ENCODE results near the gene OSR1. TPM values are rescaled to one million over a fixed set of nuclear protein-coding genes. Genes with fewer than 3 reads are reported as not detected.

OSR1 gene
- total RNA-seq, 4 donors from 2014 or later: 0.80 to 4.3 (median 3.3) TPM

- in situ Hi-C loops (cut with MboI; ENCODE audit: low sequenced_read_pairs in 4 of 4) (loop anchor here (10.0 to 25.0 kb wide), 5 partner anchors 364 to 964 kb away; no protein-coding TSS in a partner anchor), intact Hi-C loops (cut with DNase I; ENCODE audit: low total_unique reads) (no loop called here)
- peak overlapping the region; percentile 15 to 52 (median 28) for H3K4me3 ChIP-seq
- no peak overlapping the region for H3K27ac ChIP-seq
- ATAC-seq (no peak), DNase-seq (no peak)
- TF ChIP-seq CTCF (IDR thresholded peaks at IDR 0.05 in 4 of 5, conservative IDR thresholded peaks at IDR 0.05 in 1 of 5): no peak
- TF ChIP-seq POLR2A (IDR thresholded peaks at IDR 0.05): no peak
- peaks cover 0 to 5% (median 0%) of the 10 kb centered on the region in 3 donors for H3K27me3 ChIP-seq
- H3K9me3 ChIP-seq: no peaks in the 10 kb centered on the region
- H3K36me3 ChIP-seq: no peaks in the 10 kb centered on the region
- peaks cover 13 to 15% of the 10 kb centered on the region in 2 donors for H3K4me1 ChIP-seq
These were observed 7.6 kb downstream of the OSR1 start for GRCh38 chr2:19350678-19351401.

GRCh38 chr2:19349911-19350677, 8.3 kb downstream of the OSR1 start:
- Histone ChIP-seq H3K4me1 (peaks cover 13 to 15% of the 10 kb centered on the region in 2 donors), H3K27ac (no peak overlapping the region), H3K9me3 (no peaks in the 10 kb centered on the region), H3K4me3 (peak overlapping the region; percentile 15 to 52 (median 28)), H3K36me3 (no peaks in the 10 kb centered on the region), H3K27me3 (peaks cover 0 to 3% (median 0%) of the 10 kb centered on the region in 3 donors)
- DNase-seq (no peak), ATAC-seq (no peak)
- TF ChIP-seq POLR2A (IDR thresholded peaks at IDR 0.05) (no peak), CTCF (IDR thresholded peaks at IDR 0.05 in 4 of 5, conservative IDR thresholded peaks at IDR 0.05 in 1 of 5) (peak; percentile 50 to 83 (median 74))
- in situ Hi-C loops (cut with MboI; ENCODE audit: low sequenced_read_pairs in 4 of 4): loop anchor here (10.0 to 25.0 kb wide), 6 partner anchors 363 to 963 kb away; partner anchors contain the start of gene RDH14 (in 1 of the 4)
- intact Hi-C loops (cut with DNase I; ENCODE audit: low total_unique reads): loop anchor here (2.0 to 5.0 kb wide), 5 partner anchors 387 to 788 kb away; partner anchors contain the start of genes RDH14 and TTC32

- Histone ChIP-seq H3K4me3 (peak overlapping the region in 3 of 4 donors; percentile 89 to 97 (median 96)), H3K27me3 (peaks cover 0 to 3% (median 0%) of the 10 kb centered on the region in 3 donors), H3K4me1 (peaks cover 11 to 13% of the 10 kb centered on the region in 2 donors), H3K27ac (peak overlapping the region; percentile 91 to 97 (median 95)), H3K9me3 (no peaks in the 10 kb centered on the region), H3K36me3 (no peaks in the 10 kb centered on the region)
- no peak for DNase-seq
- intact Hi-C loops (cut with DNase I; ENCODE audit: low total_unique reads) (loop anchor here (2.0 to 5.0 kb wide), 5 partner anchors 389 to 786 kb away; partner anchors contain the start of genes RDH14 and TTC32), in situ Hi-C loops (cut with MboI; ENCODE audit: low sequenced_read_pairs in 4 of 4) (loop anchor here in 2 of 4 donors (25.0 kb wide), 2 partner anchors 361 to 786 kb away; partner anchors contain the start of gene RDH14 (in 1 of the 2))
- TF ChIP-seq CTCF (IDR thresholded peaks at IDR 0.05 in 4 of 5, conservative IDR thresholded peaks at IDR 0.05 in 1 of 5): no peak
- no peak for TF ChIP-seq POLR2A (IDR thresholded peaks at IDR 0.05)
- no peak for ATAC-seq
These were observed 9.7 kb downstream of the OSR1 start for GRCh38 chr2:19348692-19349091.

GRCh38 chr2:19347619-19348562, 10.5 kb downstream of the OSR1 start:
- ATAC-seq: peak; percentile 96 to 97
- Histone ChIP-seq H3K4me1 (peaks cover 11 to 13% of the 10 kb centered on the region in 2 donors), H3K27ac (peak overlapping the region; percentile 91 to 97 (median 95)), H3K27me3 (peaks cover 0 to 3% (median 0%) of the 10 kb centered on the region in 3 donors), H3K36me3 (no peaks in the 10 kb centered on the region), H3K9me3 (no peaks in the 10 kb centered on the region), H3K4me3 (peak overlapping the region; percentile 89 to 97 (median 94))
- peak in 1 of 5 experiments; percentile 10 for TF ChIP-seq CTCF (IDR thresholded peaks at IDR 0.05 in 4 of 5, conservative IDR thresholded peaks at IDR 0.05 in 1 of 5)
- peak; percentile 90 to 91 for TF ChIP-seq POLR2A (IDR thresholded peaks at IDR 0.05)
- DNase-seq: peak; percentile 85 to 93
- in situ Hi-C loops (cut with MboI; ENCODE audit: low sequenced_read_pairs in 4 of 4) (loop anchor here in 2 of 4 donors (25.0 kb wide), 2 partner anchors 361 to 786 kb away; partner anchors contain the start of gene RDH14 (in 1 of the 2)), intact Hi-C loops (cut with DNase I; ENCODE audit: low total_unique reads) (loop anchor here (2.0 to 5.0 kb wide), 5 partner anchors 389 to 786 kb away; partner anchors contain the start of genes RDH14 and TTC32)

All from gastrocnemius medialis (tissue), 4 donors.